ENCODE results near the gene DENND1C.

DNA sequence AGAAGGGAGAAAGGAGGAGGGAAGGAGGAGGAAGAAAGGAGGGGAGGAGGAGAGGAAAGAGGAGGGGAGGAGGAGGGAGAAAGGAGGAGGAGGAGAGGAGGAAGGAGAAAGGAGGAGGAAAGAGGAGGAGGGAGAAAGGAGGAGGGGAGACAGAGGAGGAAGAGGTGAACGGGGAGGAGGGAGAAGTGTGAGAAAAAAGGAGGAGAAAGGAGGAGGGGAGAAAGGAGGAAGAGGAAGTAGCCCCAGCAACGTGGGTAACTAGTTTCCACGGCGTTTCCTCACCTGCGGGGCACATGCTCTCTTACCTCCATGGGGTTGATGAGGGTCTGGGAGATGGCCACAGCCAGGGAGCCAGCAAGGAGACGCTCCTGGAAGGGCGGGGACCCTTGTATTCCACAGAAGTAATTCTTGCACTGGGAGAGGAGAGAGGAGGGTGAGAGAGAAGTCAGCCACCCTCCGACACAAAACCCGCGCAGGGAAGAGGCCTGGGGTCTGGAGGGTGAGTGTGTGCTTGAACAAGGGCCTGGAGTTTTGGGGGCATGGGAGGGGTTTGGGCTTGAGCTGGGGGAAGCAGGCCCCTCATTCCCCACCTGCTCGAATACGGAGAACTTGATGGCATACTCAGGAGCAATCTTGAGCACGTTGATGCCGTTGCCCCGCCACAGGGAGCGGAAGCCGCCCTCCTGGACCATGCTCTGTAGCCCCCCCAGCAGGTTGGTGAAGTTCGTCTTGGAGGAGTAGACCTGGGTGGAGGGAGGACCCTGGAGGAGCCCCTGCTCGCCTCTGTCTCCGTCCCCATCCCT, 52.0 kb downstream of the DENND1C start:
- no peak for TF ChIP-seq CTCF (conservative IDR thresholded peaks at IDR 0.05; ENCODE audit: low read length)
- TF ChIP-seq EZH2phosphoT487 (IDR thresholded peaks at IDR 0.05; ENCODE audit: borderline replicate concordance): no peak

Measured in Loucy (cell line).